ENCODE results near the gene ZNF329.
"Not testable (repeated sequence)": the region's sequence is repeated elsewhere in the genome, so short reads cannot be mapped to it uniquely, and the experiment has no call there.

The ZNF329 gene

DNA sequence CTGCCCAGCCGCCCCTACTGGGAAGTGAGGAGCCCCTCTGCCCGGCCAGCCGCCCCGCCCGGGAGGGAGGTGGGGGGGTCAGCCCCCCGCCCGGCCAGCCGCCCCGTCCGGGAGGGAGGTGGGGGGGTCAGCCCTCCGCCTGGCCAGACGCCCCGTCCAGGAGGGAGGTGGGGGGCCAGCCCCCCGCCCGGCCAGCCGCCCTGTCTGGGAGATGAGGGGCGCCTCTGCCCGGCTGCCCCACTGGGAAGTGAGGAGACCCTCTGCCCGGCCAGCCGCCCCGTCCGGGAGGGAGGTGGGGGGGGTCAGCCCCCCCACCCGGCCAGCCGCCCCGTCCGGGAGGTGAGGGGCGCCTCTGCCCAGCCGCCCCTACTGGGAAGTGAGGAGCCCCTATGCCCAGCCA, 3.1 kb downstream of the ZNF329 start:
- not testable (repeated sequence) for ATAC-seq, H3K27me3 Mint-ChIP-seq, H3K4me3 Mint-ChIP-seq, H3K9me3 Mint-ChIP-seq, H3K27ac Mint-ChIP-seq
- peaks cover 29% of the 10 kb centered on the region for H3K4me1 Mint-ChIP-seq
- peaks cover 33% of the 10 kb centered on the region for H3K36me3 Mint-ChIP-seq

DNA sequence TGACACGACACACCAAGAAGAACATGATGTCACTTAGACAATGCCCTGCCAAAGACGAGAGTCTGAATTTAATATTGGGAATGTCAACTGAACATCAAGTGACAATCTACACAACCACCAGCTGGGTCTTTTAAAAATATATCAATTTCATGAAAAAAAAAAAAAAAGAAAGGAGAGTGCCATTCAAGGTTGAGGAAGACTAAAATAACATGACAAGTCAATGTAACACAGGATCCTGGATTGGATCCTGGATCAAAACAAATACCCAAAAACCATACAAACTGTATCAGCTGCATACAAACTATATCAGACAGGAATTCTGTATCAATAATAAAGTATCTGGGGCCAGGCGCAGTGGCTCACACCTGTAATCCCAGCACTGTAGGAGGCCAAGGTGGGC, 4.7 kb downstream of the ZNF329 start:
- H3K4me1 Mint-ChIP-seq, result peaks cover 13% of the 10 kb centered on the region
- no peak overlapping the region for H3K27ac Mint-ChIP-seq
- no peak for ATAC-seq
- H3K9me3 Mint-ChIP-seq, result peaks cover 11% of the 10 kb centered on the region
- peaks cover 41% of the 10 kb centered on the region for H3K36me3 Mint-ChIP-seq
- no peaks in the 10 kb centered on the region for H3K27me3 Mint-ChIP-seq
- no peak overlapping the region for H3K4me3 Mint-ChIP-seq

DNA sequence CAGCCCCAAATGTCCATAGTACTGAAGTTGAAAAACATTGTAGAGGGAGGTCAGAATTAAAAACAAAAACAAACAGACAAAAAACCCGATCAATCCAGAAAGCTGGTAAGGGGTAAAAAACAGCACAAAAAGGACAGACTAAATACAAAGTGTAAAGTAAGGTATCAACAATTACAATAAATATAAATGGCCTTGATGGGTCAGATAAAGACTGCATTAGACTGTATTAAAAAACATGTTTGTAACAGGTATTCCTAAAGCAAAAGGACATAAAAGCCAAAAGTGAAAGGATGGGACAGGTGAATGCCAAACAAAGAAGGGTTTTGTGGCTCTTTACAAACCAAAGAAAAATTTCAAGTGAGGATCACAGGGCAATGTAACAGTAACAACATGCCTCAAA, 16.3 kb downstream of the ZNF329 start:
- peaks cover 98% of the 10 kb centered on the region for H3K36me3 Mint-ChIP-seq
- H3K27ac Mint-ChIP-seq, result no peak overlapping the region
- H3K4me1 Mint-ChIP-seq, result no peaks in the 10 kb centered on the region
- no peak for ATAC-seq
- H3K9me3 Mint-ChIP-seq, result peaks cover 28% of the 10 kb centered on the region
- no peaks in the 10 kb centered on the region for H3K27me3 Mint-ChIP-seq
- no peak overlapping the region for H3K4me3 Mint-ChIP-seq

DNA sequence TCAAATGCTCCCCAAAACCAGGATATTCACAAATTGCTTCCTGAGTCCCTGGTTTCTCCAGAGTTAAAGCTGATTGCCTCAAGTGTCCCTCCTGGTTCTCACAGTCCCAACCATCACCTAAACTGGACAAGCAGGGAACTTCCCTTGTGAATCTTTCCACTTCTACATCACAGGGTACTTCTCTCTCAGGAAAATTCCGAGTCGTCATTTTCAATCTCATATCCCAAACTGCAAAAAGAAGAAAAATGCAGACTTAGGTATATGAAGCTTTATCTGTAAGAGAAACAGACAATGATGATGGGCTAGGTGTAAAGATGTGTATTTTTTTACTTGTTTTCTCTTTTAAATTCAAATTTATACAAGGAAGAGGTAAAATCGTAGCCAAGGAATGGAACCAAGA, 21.3 kb downstream of the ZNF329 start:
- Mint-ChIP-seq H3K4me1 (no peaks in the 10 kb centered on the region), H3K27me3 (no peaks in the 10 kb centered on the region), H3K4me3 (no peak overlapping the region), H3K36me3 (peaks cover 90% of the 10 kb centered on the region), H3K27ac (no peak overlapping the region), H3K9me3 (peaks cover 33% of the 10 kb centered on the region)
- ATAC-seq, result no peak

DNA sequence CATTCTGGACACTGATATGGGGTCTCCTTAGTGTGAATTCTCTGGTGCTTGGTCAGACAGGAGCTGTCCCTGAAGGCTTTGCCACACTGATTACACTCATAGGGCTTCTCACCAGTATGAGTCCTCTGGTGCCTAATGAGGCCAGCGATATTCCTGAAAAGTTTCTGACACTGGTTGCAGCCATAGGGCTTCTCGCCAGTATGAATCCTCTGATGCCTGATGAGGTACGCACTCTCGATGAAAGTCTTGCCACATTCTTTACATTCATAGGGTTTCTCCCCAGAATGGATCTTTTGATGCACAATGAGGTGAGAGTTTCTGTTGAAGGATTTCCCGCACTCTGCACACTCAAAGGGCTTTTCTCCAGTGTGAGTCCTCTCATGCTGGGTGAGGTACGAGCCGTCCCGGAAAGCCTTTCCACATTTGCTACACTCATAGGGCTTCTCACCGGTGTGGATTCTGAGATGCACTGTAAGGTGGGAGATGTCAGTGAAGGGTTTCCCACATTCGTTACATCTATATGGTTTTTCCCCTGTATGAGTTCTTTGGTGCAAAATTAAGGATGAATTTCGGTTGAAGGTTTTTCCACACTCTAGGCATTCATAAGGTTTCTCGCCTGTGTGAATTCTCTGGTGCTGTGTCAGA, 22.4 kb downstream of the ZNF329 start:
- Mint-ChIP-seq H3K4me1 (no peaks in the 10 kb centered on the region), H3K36me3 (peaks cover 84% of the 10 kb centered on the region), H3K27me3 (no peaks in the 10 kb centered on the region), H3K4me3 (no peak overlapping the region), H3K27ac (no peak overlapping the region), H3K9me3 (peaks cover 34% of the 10 kb centered on the region)
- ATAC-seq, result no peak

DNA sequence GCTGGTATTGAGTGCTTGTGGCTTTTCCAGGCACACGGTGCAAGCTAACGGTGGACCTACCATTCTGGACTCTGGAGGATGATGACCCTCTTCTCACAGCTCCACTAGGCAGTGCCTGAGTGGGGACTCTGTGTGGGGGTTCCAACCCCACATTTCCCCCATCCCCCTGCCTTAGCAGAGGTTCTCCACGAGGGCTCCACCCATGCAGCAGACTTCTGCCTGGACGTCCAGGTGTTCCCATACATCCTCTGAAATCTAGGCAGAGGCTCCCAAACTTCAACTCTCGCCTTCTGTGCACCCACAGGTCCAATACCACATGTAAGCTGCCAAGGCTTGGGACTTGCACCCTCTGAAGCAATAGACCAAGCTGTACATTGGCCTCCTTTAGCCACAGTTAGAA, 27.2 kb downstream of the ZNF329 start:
- Mint-ChIP-seq H3K27ac (no peak overlapping the region), H3K36me3 (peaks cover 51% of the 10 kb centered on the region), H3K27me3 (no peaks in the 10 kb centered on the region), H3K4me1 (no peaks in the 10 kb centered on the region), H3K9me3 (peaks cover 49% of the 10 kb centered on the region), H3K4me3 (no peak overlapping the region)
- no peak for ATAC-seq

DNA sequence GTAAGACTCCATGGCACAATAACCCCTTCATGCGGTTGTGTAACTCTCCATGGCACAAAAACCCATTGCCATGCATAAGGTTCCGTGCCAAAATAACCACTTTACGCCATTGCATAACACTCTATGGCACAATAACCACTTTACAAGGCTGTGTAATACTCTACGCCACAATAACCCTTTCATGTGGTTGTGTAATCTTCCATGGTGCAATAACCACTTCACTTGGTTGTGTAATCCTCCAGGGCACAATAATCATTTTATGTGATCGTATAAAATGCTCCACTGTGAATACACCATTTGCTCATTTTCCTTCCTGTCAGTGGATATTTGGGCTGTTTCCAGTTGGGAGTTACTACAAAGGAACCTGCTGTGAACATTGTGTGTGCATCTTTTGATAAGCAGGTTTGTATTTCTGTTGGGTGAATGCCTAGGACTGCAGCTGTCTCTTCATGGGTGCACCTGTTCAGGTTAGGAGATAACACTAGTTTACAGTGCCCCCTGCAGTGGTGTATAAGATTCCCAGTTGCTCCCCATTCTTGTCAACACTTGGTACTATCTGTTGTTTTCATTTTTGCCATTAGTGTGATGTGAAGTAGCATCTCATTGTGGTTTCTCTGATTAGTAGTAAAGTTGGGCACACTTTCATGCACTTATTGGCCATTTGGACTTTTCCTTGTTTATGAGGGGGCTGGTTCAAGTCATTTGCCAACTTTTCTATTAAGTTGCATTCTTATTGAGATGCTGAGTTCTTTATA, 31.4 kb downstream of the ZNF329 start:
- Mint-ChIP-seq H3K4me1 (no peaks in the 10 kb centered on the region), H3K27ac (no peak overlapping the region), H3K36me3 (peaks cover 37% of the 10 kb centered on the region), H3K4me3 (no peak overlapping the region), H3K9me3 (peaks cover 54% of the 10 kb centered on the region), H3K27me3 (peaks cover 14% of the 10 kb centered on the region)
- ATAC-seq, result no peak

DNA sequence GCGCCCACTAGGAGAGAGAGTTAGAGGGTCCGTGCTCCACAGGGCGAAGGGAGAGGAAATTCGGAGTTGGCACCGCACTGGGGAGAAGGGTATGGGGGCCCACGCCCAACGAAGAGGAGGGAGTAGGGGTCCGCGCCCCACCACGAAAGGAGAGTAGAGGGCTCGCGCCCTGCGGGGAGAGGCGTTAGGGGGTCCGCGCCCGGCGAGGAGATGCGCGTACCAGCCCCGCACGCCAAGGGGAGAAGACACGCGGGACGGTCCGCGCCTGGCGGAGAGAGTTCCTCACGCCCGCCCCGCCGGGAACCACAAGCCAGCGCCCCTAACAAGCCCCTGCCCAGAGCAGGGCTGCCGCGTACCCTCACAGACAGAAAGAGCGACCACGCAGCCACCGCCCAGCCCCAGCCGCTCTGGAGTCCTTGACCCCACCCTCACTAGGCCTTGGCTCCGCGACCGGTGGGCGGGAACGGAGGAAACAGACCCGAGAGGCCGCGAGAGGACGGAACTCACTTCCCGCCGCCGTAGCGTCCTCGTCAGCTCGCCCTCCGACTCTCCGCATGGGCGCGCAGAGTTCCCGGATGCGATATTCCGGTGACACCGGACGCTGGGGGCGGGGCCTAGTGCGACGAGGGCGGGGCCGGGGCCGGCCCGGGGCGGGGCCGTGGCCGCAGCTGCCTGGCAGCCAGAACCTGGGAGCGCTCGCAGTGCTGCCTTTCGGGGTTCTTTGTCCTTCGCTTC, 32.6 kb downstream of the ZNF329 start:
- H3K27ac Mint-ChIP-seq, result no peak overlapping the region
- H3K9me3 Mint-ChIP-seq, result peaks cover 45% of the 10 kb centered on the region
- H3K4me1 Mint-ChIP-seq, result no peaks in the 10 kb centered on the region
- peaks cover 14% of the 10 kb centered on the region for H3K27me3 Mint-ChIP-seq
- H3K36me3 Mint-ChIP-seq, result peaks cover 33% of the 10 kb centered on the region
- ATAC-seq, result no peak
- H3K4me3 Mint-ChIP-seq, result no peak overlapping the region

DNA sequence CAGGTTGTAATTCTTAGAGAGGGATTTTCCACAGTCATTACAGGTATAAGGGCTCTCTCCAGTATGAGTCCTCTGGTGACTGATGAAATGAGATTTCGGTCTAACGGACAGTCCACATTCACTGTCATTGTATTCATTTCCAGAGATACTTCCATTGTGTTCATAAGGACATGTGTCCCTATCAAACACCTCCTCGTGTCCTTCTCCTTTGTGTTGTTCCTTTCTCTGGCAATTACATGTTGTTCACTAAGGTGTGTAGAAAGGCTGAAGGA, 42.1 kb downstream of the ZNF329 start:
- Mint-ChIP-seq H3K27ac (no peak overlapping the region), H3K27me3 (peaks cover 10% of the 10 kb centered on the region), H3K36me3 (peaks cover 14% of the 10 kb centered on the region), H3K9me3 (peaks cover 20% of the 10 kb centered on the region), H3K4me3 (no peak overlapping the region), H3K4me1 (no peaks in the 10 kb centered on the region)
- ATAC-seq, result no peak

DNA sequence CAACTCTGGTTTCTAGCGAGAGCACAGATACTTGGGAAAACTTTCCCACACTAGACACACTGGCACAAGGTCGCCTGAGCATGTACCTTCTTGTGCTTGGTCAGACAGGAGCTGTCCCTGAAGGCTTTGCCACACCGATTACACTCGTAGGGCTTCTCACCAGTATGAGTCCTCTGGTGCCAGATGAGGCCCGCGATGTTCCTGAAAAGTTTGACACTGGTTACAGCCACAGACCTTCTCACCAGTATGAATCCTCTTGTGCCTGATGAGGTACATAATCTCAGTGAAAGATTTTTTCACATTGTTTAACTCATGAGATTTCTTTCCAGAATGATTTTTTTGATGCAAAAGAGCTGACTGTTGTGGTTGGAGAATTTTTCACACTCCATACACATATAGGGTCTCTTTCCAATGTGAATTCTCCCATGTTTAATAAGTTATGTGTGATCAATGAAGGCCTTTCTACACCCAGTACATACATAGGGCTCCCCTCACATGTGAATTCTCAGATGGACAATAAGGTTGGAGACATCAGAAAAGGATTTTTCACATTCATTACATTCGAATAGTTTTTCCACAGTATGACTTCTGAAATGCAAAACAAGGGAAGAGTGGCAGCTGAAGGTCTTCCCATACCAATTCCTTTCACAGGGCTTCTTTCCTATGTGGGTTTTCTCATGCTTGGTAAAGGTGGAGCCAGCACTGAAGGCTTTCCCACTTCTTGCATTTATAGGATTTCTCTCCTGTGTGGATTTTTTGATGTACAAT, 42.6 kb downstream of the ZNF329 start:
- Mint-ChIP-seq H3K4me3 (no peak overlapping the region), H3K9me3 (peaks cover 24% of the 10 kb centered on the region), H3K27ac (no peak overlapping the region), H3K4me1 (no peaks in the 10 kb centered on the region), H3K36me3 (peaks cover 16% of the 10 kb centered on the region), H3K27me3 (peaks cover 10% of the 10 kb centered on the region)
- no peak for ATAC-seq

DNA sequence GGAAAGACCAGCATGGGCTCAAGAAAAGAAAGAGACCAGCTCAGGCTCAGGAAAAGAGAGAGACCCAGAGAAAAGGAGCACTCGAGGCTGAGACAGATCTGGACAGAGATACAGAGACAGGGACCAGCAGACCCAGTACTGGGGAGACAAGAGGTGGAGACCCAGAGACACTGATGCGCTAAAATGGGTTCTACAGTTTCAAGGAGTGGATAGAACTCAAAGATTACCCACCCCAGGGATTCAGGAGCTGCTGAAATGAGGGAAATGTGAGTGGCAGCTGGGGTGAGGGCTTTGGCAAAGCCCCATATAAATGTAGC, 51.9 kb downstream of the ZNF329 start:
- peak; percentile 2 for ATAC-seq
- peaks cover 13% of the 10 kb centered on the region for H3K9me3 Mint-ChIP-seq
- H3K4me3 Mint-ChIP-seq, result peak overlapping the region; percentile 84
- H3K27ac Mint-ChIP-seq, result peak overlapping the region; percentile 99
- no peaks in the 10 kb centered on the region for H3K27me3 Mint-ChIP-seq
- H3K4me1 Mint-ChIP-seq, result peaks cover 30% of the 10 kb centered on the region
- peaks cover 34% of the 10 kb centered on the region for H3K36me3 Mint-ChIP-seq

DNA sequence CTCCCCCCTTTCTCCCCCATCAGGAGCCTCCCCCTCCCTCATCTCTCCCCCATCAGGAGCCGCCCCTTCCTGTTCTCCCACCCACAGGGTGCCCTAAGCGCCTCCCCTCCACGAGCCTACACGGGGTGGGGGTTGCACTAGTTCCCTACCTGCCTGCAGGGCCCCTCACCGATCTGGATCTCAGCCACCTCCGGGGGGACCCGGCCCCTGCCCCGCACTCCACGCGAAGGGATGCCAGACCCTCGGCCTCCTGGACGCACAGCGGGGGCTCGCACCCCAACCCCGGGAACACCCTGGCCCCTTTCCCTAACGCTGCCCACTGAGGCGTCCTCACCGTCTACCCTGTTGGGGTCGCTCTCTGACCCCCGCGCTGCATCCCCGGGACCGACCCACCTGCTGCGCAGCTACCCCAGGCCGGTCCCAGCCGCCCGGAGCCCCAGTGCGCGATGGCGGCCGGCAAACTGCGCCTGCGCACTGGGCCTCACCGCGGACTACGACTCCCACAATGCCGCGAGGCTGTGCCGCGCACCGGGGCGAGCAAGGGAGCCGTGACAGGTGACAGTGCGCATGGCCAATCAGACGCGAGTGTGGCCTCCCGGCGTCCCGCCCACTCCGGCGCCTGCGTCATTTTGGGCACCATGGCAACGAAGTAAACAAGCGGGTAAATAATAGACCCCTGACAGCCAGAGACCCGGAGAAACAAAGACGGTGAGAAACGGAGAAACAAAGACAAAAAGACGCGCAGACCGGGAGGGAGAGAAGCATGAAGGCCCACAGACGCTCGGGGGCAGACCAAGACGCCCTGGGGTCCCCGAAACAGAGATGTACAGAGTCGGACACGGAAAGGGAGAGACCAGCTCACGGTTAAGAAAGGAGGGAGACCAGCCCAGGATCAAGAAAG, 52.6 kb downstream of the ZNF329 start, which contains the start of gene ZSCAN18:
Gene ZSCAN18, minus strand, starts transcription at position 451 of the 901 bp plus-strand sequence. CDS start 7,964 bp downstream, outside the sequence.
- Mint-ChIP-seq H3K27me3 (no peaks in the 10 kb centered on the region), H3K4me1 (peaks cover 30% of the 10 kb centered on the region), H3K4me3 (peak within 1 kb of the TSS; percentile 84), H3K36me3 (peaks cover 37% of the 10 kb centered on the region), H3K27ac (peak within 1 kb of the TSS; percentile 99), H3K9me3 (peaks cover 12% of the 10 kb centered on the region)
- peak; percentile 98 for ATAC-seq

DNA sequence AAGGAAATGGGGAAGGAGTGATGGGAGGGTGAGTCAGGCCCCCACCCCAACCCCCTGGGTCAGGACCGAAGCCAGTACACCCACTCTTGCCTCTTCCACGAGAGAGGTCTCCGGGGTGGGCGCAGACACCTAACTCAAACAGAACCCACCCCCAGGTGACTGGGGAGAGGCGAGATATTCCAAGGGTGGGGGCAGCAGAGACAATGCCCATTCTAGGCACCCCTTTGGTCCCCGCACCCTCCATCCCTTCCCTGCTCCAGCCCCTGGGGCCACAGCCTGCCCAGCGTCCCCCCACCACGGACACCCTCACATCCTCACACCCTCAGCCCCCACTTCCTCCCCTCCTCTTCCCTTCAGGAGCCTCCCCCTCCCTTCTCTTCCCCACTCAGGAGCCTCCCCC, 53.2 kb downstream of the ZNF329 start:
- H3K27me3 Mint-ChIP-seq, result no peaks in the 10 kb centered on the region
- H3K4me1 Mint-ChIP-seq, result peaks cover 30% of the 10 kb centered on the region
- peaks cover 14% of the 10 kb centered on the region for H3K9me3 Mint-ChIP-seq
- H3K27ac Mint-ChIP-seq, result peak overlapping the region; percentile 99
- peak overlapping the region; percentile 84 for H3K4me3 Mint-ChIP-seq
- ATAC-seq, result no peak
- peaks cover 40% of the 10 kb centered on the region for H3K36me3 Mint-ChIP-seq

DNA sequence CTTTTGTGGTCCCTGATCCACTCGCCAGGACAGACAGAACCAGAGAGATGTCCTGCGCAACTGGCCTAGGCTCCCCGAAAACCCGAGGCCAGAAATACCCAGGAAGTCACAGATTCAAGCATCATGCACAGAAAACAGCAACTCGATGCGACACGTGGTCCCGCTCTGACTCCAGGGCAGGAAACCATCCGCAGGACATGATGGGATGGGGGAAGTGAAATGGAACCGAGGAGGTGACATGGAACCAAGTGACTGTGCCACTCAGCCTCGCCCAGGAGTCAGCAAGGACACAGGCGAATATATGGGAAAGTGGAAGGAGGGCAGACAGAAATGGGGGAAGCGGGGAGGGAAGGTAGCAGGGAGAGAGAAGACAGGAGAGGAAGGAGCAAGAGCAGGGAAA, 53.7 kb downstream of the ZNF329 start:
- Mint-ChIP-seq H3K9me3 (peaks cover 14% of the 10 kb centered on the region), H3K27me3 (no peaks in the 10 kb centered on the region), H3K27ac (peak overlapping the region; percentile 99), H3K4me3 (peak overlapping the region; percentile 84), H3K4me1 (peaks cover 32% of the 10 kb centered on the region), H3K36me3 (peaks cover 44% of the 10 kb centered on the region)
- ATAC-seq, result no peak
